ENCODE measurements around the gene MAPKAPK3.
"Not testable (repeated sequence)": the region's sequence is repeated elsewhere in the genome, so short reads cannot be mapped to it uniquely, and the experiment has no call there.

The MAPKAPK3 gene

DNA sequence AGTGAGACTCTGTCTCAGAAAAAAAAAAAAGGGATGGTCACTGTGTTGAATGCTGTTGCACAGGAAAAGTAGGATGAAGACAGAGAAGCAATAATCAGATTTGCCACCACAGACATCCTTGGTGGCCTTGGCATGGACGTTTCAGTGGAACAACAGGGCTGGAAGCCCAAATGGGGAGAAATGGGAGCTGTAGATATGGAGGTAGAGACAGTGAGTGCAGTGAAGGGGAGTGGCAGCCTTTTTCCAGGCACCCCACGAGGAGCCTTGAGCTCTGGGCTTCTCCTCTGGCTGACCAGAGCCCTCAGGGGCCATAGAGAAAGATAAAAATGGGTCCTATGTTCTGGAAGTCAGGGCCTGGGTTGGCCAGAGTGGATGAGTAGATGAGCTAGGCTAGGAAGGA, 45.5 kb downstream of the MAPKAPK3 start:
- TF ChIP-seq, protein P1, sequence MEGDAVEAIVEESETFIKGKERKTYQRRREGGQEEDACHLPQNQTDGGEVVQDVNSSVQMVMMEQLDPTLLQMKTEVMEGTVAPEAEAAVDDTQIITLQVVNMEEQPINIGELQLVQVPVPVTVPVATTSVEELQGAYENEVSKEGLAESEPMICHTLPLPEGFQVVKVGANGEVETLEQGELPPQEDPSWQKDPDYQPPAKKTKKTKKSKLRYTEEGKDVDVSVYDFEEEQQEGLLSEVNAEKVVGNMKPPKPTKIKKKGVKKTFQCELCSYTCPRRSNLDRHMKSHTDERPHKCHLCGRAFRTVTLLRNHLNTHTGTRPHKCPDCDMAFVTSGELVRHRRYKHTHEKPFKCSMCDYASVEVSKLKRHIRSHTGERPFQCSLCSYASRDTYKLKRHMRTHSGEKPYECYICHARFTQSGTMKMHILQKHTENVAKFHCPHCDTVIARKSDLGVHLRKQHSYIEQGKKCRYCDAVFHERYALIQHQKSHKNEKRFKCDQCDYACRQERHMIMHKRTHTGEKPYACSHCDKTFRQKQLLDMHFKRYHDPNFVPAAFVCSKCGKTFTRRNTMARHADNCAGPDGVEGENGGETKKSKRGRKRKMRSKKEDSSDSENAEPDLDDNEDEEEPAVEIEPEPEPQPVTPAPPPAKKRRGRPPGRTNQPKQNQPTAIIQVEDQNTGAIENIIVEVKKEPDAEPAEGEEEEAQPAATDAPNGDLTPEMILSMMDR (IDR thresholded peaks at IDR 0.05; ENCODE audit: borderline replicate concordance, insufficient read depth, low read depth, low read length) = no peak
- no peak overlapping the region for H3K4me3 ChIP-seq (ENCODE audit: low read depth, low read length)

- no peak overlapping the region for H3K4me3 ChIP-seq (ENCODE audit: low read depth, low read length)
- TF ChIP-seq, protein P1 (IDR thresholded peaks at IDR 0.05; ENCODE audit: borderline replicate concordance, insufficient read depth, low read depth, low read length) = no peak
These were observed 48.3 kb downstream of the MAPKAPK3 start for GRCh38 chr3:50665081-50665840.

GRCh38 chr3:50665841-50666115, 48.8 kb downstream of the MAPKAPK3 start:
- not testable (repeated sequence) for H3K4me3 ChIP-seq (ENCODE audit: low read depth, low read length)

DNA sequence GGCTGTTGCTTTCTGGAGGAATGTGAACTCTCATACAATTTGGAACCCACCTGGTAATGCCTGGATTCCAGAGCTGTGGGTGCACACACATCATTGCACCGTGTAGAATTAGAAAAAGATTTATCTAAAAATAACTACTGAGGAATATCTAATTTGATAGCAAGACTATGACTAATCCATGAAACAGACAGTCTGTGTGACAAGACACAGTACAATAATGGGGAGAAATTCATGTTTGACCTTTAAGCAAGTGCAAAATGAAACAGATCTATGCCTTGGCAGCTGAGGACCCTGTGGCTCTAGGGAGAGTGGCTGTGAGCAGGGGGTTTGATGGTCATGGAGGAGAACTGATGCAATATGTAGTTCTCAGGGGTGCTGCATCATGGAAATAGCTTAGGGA, 49.9 kb downstream of the MAPKAPK3 start:
- TF ChIP-seq, protein P1 (IDR thresholded peaks at IDR 0.05; ENCODE audit: borderline replicate concordance, insufficient read depth, low read depth, low read length) = no peak

GRCh38 chr3:50671331-50671730, 54.4 kb downstream of the MAPKAPK3 start:
- TF ChIP-seq, protein P1 (IDR thresholded peaks at IDR 0.05; ENCODE audit: borderline replicate concordance, insufficient read depth, low read depth, low read length) = no peak
- H3K4me3 ChIP-seq (ENCODE audit: low read depth, low read length) = no peak overlapping the region

More for the DNA sequence above, 49.9 kb downstream of the MAPKAPK3 start:
- H3K4me3 ChIP-seq (ENCODE audit: low read depth, low read length) = no peak overlapping the region

- H3K4me3 ChIP-seq (ENCODE audit: low read depth, low read length) = no peak overlapping the region
- TF ChIP-seq, protein P1 (IDR thresholded peaks at IDR 0.05; ENCODE audit: borderline replicate concordance, insufficient read depth, low read depth, low read length) = no peak
These were observed 55.7 kb downstream of the MAPKAPK3 start for GRCh38 chr3:50672656-50673055.

DNA sequence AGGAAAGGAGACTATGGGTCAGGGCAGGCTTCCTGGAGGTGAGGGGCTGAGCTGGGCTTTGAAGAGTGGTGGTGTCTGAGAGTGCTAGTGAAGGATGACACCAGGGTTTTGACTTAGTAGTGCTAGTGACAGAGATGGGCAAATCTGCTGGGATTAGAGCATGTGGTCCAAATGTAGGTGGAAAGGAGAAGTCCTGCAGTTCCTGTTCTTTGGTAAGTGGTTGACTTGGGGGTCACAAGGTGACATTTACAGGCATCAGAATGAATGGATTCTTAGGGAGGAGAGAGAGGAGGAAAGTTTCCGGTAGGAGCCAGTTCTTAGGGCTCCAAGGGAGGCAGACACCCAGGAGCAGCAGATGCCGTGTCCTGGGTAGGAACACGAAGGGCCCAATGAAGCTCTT, 57.0 kb downstream of the MAPKAPK3 start:
- TF ChIP-seq, protein P1 (IDR thresholded peaks at IDR 0.05; ENCODE audit: borderline replicate concordance, insufficient read depth, low read depth, low read length) = no peak

More for the DNA sequence above, 57.0 kb downstream of the MAPKAPK3 start:
- H3K4me3 ChIP-seq (ENCODE audit: low read depth, low read length) = no peak overlapping the region
